Measurements from ENCODE around the gene TMEM178B. TPM values are rescaled to one million over a fixed set of nuclear protein-coding genes. Genes with fewer than 3 reads are reported as not detected.
A peak's percentile ranks its signal among the peaks of the same experiment; 100 is the strongest.
"Not testable (repeated sequence)": the region's sequence is repeated elsewhere in the genome, so short reads cannot be mapped to it uniquely, and the experiment has no call there.

TMEM178B gene
- total RNA-seq, 2 donors from 2014 or later, result 1.7 to 2.1 TPM

DNA sequence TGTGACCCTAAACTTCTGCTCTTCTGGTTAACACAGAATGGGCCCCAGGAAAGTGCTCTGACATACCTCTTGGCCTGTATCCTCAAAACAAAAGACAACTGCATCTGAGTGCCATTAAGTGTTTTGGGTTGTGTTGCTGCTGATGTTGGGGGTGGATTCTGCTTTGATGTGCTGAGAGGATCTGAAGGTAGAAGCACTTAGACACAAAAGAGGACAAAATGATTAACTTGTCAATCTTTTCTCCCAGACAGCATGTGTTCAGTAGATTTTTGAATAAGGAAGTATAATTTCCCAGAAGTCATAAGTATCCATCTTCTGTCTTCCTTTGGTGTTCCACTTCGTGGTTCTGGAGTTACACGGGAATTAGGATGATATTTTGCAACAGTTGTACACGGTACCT is 16.1 kb upstream of the TMEM178B start:
- H3K27ac Mint-ChIP-seq, result no peak overlapping the region
- no peak overlapping the region for H3K4me3 Mint-ChIP-seq
- ATAC-seq (replicated peaks), result no peak
- peaks cover 12% of the 10 kb centered on the region for H3K4me1 Mint-ChIP-seq
- H3K36me3 Mint-ChIP-seq (ENCODE audit: low read depth), result no peaks in the 10 kb centered on the region
- H3K9me3 Mint-ChIP-seq, result no peaks in the 10 kb centered on the region
- no peaks in the 10 kb centered on the region for H3K27me3 Mint-ChIP-seq

- H3K27me3 Mint-ChIP-seq, result peaks cover 24% of the 10 kb centered on the region
- not testable (repeated sequence) for ATAC-seq (replicated peaks); H3K4me3 Mint-ChIP-seq; H3K9me3 Mint-ChIP-seq; H3K36me3 Mint-ChIP-seq (ENCODE audit: low read depth); H3K27ac Mint-ChIP-seq; H3K4me1 Mint-ChIP-seq
Measured at GRCh38 chr7:141067856-141068255, 6.0 kb upstream of the TMEM178B start.

- no peaks in the 10 kb centered on the region for H3K4me1 Mint-ChIP-seq
- peaks cover 29% of the 10 kb centered on the region for H3K27me3 Mint-ChIP-seq
- H3K4me3 Mint-ChIP-seq, result peak overlapping the region; percentile 77
- ATAC-seq (replicated peaks), result peak; percentile 30
- H3K36me3 Mint-ChIP-seq (ENCODE audit: low read depth), result no peaks in the 10 kb centered on the region
- no peak overlapping the region for H3K27ac Mint-ChIP-seq
- no peaks in the 10 kb centered on the region for H3K9me3 Mint-ChIP-seq
Measured at GRCh38 chr7:141071260-141071854, 2.5 kb upstream of the TMEM178B start.

GRCh38 chr7:141071855-141072547 is 1.9 kb upstream of the TMEM178B start:
- peaks cover 29% of the 10 kb centered on the region for H3K27me3 Mint-ChIP-seq
- H3K36me3 Mint-ChIP-seq (ENCODE audit: low read depth), result no peaks in the 10 kb centered on the region
- ATAC-seq (replicated peaks), result no peak
- no peaks in the 10 kb centered on the region for H3K9me3 Mint-ChIP-seq
- H3K27ac Mint-ChIP-seq, result no peak overlapping the region
- H3K4me3 Mint-ChIP-seq, result peak overlapping the region; percentile 77
- no peaks in the 10 kb centered on the region for H3K4me1 Mint-ChIP-seq

- peak; percentile 61 for ATAC-seq (replicated peaks)
- Mint-ChIP-seq H3K36me3 (ENCODE audit: low read depth) (no peaks in the 10 kb centered on the region), H3K4me1 (no peaks in the 10 kb centered on the region), H3K4me3 (peak overlapping the region; percentile 77), H3K27ac (no peak overlapping the region), H3K9me3 (no peaks in the 10 kb centered on the region), H3K27me3 (peaks cover 29% of the 10 kb centered on the region)
Measured at GRCh38 chr7:141072548-141073172, 1.2 kb upstream of the TMEM178B start.

GRCh38 chr7:141073173-141073640 is 657 bp upstream of the TMEM178B start:
- peak overlapping the region; percentile 77 for H3K4me3 Mint-ChIP-seq
- no peaks in the 10 kb centered on the region for H3K9me3 Mint-ChIP-seq
- peak; percentile 38 for ATAC-seq (replicated peaks)
- no peaks in the 10 kb centered on the region for H3K36me3 Mint-ChIP-seq (ENCODE audit: low read depth)
- H3K4me1 Mint-ChIP-seq, result no peaks in the 10 kb centered on the region
- peaks cover 29% of the 10 kb centered on the region for H3K27me3 Mint-ChIP-seq
- H3K27ac Mint-ChIP-seq, result no peak overlapping the region

DNA sequence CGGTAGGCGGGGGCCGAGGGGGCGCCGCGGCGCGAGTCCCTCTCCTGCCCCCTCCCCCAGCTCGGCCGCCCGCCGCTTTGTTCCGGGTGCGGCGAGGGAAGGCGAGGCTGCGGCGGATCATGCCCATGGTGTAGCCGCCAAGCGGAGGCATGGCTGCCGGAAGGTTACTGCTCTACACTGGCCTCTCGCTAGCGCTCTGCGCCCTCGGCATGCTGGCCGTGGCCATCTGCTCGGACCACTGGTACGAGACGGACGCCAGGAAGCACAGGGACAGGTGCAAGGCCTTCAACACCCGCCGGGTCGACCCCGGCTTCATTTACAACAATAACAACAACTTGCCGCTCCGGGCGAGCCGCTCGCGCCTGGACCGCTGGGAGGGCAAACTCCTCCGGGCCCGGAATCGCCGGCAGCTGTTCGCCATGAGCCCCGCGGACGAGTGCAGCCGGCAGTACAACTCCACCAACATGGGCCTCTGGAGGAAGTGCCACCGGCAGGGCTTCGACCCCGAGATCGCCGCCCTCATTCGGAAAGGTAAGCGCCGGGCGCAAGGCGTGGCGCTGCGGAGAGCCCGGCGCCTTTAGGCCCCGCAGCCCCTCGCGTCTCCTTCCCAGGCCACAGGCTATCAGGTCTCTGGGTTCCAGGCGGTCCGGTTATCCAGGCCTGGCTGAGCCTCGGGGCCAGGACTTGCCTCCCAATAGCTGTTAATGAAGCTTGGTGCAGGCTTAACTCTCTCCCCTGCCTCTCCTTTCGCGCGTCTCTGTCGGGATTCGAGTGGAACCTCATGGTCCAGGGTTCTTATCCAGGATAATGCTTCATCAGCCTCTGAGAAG is 513 bp downstream of the TMEM178B start:
- no peaks in the 10 kb centered on the region for H3K9me3 Mint-ChIP-seq
- ATAC-seq (replicated peaks), result peak; percentile 58
- no peak overlapping the region for H3K27ac Mint-ChIP-seq
- no peaks in the 10 kb centered on the region for H3K4me1 Mint-ChIP-seq
- H3K27me3 Mint-ChIP-seq, result peaks cover 26% of the 10 kb centered on the region
- peak overlapping the region; percentile 77 for H3K4me3 Mint-ChIP-seq
- H3K36me3 Mint-ChIP-seq (ENCODE audit: low read depth), result no peaks in the 10 kb centered on the region

DNA sequence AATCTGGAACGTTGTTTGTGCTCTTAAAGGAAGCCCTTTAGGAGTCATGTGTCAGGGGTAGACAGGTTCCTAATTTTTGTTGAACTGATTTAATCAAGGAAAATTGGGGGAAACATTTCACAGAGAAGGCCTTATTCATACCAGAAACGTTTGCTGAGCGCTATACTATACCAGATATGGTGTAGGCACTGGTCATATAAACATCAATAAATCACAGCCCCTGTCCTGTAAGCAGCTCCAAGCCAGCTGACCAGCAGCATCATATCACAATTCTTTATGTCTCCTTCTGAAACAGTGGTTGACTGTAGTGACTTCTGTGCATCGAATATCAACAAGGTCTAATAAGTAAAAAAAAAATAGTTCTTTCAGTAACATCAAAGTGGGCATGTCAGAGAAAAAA is 1.1 kb downstream of the TMEM178B start:
- Mint-ChIP-seq H3K36me3 (ENCODE audit: low read depth) (no peaks in the 10 kb centered on the region), H3K9me3 (no peaks in the 10 kb centered on the region), H3K4me3 (peak overlapping the region; percentile 77), H3K27me3 (peaks cover 21% of the 10 kb centered on the region), H3K27ac (no peak overlapping the region), H3K4me1 (no peaks in the 10 kb centered on the region)
- no peak for ATAC-seq (replicated peaks)

DNA sequence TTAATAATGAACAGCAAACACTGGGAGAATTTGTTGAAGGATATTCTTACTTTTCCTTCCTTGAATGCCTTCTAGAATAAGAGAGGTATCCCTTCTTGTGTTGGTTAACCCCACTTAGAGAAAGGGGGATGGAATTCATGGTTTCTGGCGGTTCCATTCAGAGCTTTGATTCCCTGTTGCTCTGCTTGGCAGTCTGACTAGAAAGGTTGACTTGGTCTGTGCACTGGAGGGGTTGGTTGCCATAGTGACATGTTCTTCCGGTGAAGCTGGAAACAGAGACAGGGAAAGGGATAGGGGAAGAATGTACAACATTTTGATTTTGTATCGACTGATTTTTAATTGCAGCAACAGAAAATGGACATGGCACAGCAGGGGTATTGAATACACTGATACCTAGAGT is 2.5 kb downstream of the TMEM178B start:
- H3K27ac Mint-ChIP-seq, result no peak overlapping the region
- H3K9me3 Mint-ChIP-seq, result no peaks in the 10 kb centered on the region
- ATAC-seq (replicated peaks), result no peak
- H3K36me3 Mint-ChIP-seq (ENCODE audit: low read depth), result no peaks in the 10 kb centered on the region
- no peak overlapping the region for H3K4me3 Mint-ChIP-seq
- peaks cover 8% of the 10 kb centered on the region for H3K27me3 Mint-ChIP-seq
- no peaks in the 10 kb centered on the region for H3K4me1 Mint-ChIP-seq

DNA sequence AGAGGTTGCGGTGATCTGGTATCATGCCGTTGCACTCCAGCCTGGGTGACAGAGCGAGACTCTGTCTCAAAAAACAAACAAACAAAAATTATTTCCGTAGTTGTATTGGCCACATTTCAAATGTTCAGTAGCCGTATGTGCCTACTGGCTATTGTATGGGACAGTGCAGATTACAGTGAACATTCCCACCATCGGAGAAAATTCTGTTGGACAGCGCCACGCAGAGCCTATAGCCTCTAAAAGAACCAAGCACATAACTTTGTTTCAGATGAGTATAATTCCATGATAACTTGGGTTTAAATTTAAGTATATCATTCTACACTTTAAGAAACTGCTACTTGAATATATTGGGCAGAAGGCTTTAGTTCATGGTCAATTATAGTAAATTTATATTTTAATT is 5.4 kb downstream of the TMEM178B start:
- no peak for ATAC-seq (replicated peaks)
- H3K27me3 Mint-ChIP-seq, result peaks cover 9% of the 10 kb centered on the region
- H3K9me3 Mint-ChIP-seq, result no peaks in the 10 kb centered on the region
- no peak overlapping the region for H3K4me3 Mint-ChIP-seq
- no peaks in the 10 kb centered on the region for H3K4me1 Mint-ChIP-seq
- no peak overlapping the region for H3K27ac Mint-ChIP-seq
- no peaks in the 10 kb centered on the region for H3K36me3 Mint-ChIP-seq (ENCODE audit: low read depth)

GRCh38 chr7:141089490-141089889 is 15.6 kb downstream of the TMEM178B start:
- H3K36me3 Mint-ChIP-seq (ENCODE audit: low read depth); H3K4me3 Mint-ChIP-seq; H3K4me1 Mint-ChIP-seq; ATAC-seq (replicated peaks); H3K27ac Mint-ChIP-seq; H3K9me3 Mint-ChIP-seq: not testable (repeated sequence)
- H3K27me3 Mint-ChIP-seq, result peaks cover 23% of the 10 kb centered on the region

DNA sequence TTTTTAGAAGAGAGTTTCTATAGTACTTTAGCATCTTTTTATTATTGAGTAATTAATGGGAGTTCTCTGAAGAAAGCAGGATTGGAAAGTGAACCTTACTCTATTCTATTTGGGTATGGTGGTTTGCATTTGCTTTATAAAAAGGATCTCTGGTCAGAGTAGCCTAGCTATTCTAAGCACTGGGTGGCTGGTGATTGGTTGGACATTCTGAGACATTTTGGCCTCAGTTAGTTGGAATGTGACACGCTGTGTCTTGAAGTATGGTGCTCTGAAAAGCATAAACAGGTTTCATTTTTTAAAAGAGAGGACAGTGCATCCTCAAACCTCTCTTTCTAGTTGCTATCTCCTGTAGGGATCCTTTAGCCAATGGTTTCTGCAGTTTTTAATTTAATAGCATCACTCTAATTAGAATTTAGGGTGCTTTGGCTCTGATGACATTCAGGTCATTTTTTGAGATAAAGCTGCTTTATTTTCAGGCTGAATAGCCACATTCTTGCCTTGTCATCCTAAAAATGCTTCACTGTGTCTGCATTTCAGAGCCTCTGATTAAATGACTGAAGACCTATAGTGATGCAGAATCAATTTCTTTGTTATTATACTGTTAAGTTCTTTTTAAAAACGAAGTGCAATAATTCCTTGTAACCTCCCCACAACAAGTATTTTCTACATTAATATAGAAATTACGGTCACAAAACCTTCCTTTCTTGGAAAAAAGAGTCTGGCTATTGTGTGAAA is 20.6 kb downstream of the TMEM178B start:
- Mint-ChIP-seq H3K9me3 (no peaks in the 10 kb centered on the region), H3K27me3 (peaks cover 8% of the 10 kb centered on the region), H3K4me1 (no peaks in the 10 kb centered on the region), H3K36me3 (ENCODE audit: low read depth) (no peaks in the 10 kb centered on the region), H3K27ac (no peak overlapping the region), H3K4me3 (no peak overlapping the region)
- no peak for ATAC-seq (replicated peaks)

- no peak for ATAC-seq (replicated peaks)
- H3K9me3 Mint-ChIP-seq, result no peaks in the 10 kb centered on the region
- H3K4me3 Mint-ChIP-seq, result no peak overlapping the region
- H3K27ac Mint-ChIP-seq, result no peak overlapping the region
- peaks cover 7% of the 10 kb centered on the region for H3K27me3 Mint-ChIP-seq
- no peaks in the 10 kb centered on the region for H3K36me3 Mint-ChIP-seq (ENCODE audit: low read depth)
- no peaks in the 10 kb centered on the region for H3K4me1 Mint-ChIP-seq
Measured at GRCh38 chr7:141097430-141097829, 23.6 kb downstream of the TMEM178B start.

DNA sequence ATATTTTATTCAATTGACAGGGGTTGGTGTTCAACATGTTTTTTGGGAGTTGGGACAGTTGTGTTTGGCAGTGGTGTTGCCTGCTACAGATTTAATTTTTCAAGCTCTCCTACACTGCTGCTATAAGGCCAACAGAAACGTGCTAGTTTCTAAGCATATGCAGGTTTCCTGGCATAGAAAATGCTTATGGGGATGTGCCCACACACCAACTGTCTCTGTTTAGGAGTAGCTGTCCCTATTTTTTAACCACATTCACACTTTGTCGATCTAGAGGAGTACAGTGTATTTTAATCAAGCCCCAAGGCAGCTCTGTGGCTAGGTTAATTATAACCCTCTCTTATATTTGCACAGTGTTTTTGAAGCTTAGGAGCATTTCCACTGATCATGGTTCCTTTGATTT is 28.6 kb downstream of the TMEM178B start:
- Mint-ChIP-seq H3K27ac (no peak overlapping the region), H3K27me3 (peaks cover 7% of the 10 kb centered on the region), H3K9me3 (no peaks in the 10 kb centered on the region), H3K36me3 (ENCODE audit: low read depth) (no peaks in the 10 kb centered on the region), H3K4me1 (no peaks in the 10 kb centered on the region), H3K4me3 (no peak overlapping the region)
- no peak for ATAC-seq (replicated peaks)
